NCI-H146 treated with DMSO at 0.1 percent for 48 hours (cell line): ENCODE measurements around the gene ANTXR1.

Experiments used
- DNase-seq: peaks from one replicate; lab custom pipeline; 2025; ENCODE audit not compliant: unreplicated experiment; lab: John Stamatoyannopoulos, UW

The ANTXR1 gene

GRCh38 chr2:69177063-69177771 is 164.2 kb downstream of the ANTXR1 start:
- no peak for DNase-seq

- DNase-seq, result peak; percentile 1
Observed at GRCh38 chr2:69177785-69178636, 165.0 kb downstream of the ANTXR1 start.

GRCh38 chr2:69178756-69179155 is 165.8 kb downstream of the ANTXR1 start:
- no peak for DNase-seq

GRCh38 chr2:69180227-69180626 is 167.2 kb downstream of the ANTXR1 start:
- no peak for DNase-seq

GRCh38 chr2:69180974-69181373 is 168.0 kb downstream of the ANTXR1 start:
- DNase-seq, result no peak

GRCh38 chr2:69181806-69182427 is 168.9 kb downstream of the ANTXR1 start:
- no peak for DNase-seq

- no peak for DNase-seq
Observed at GRCh38 chr2:69183659-69184058, 170.7 kb downstream of the ANTXR1 start.

- DNase-seq, result no peak
Observed at GRCh38 chr2:69184224-69184623, 171.2 kb downstream of the ANTXR1 start.

- no peak for DNase-seq
Observed at GRCh38 chr2:69185807-69186206, 172.8 kb downstream of the ANTXR1 start.

GRCh38 chr2:69186614-69187013 is 173.6 kb downstream of the ANTXR1 start:
- no peak for DNase-seq

GRCh38 chr2:69188182-69188900 is 175.4 kb downstream of the ANTXR1 start:
- DNase-seq, result no peak

GRCh38 chr2:69190743-69191404 is 177.9 kb downstream of the ANTXR1 start:
- DNase-seq, result no peak

GRCh38 chr2:69191634-69192033 is 178.7 kb downstream of the ANTXR1 start:
- no peak for DNase-seq

GRCh38 chr2:69192176-69192945 is 179.4 kb downstream of the ANTXR1 start:
- DNase-seq, result no peak

- DNase-seq, result no peak
Observed at GRCh38 chr2:69195706-69196105, 182.7 kb downstream of the ANTXR1 start.

- no peak for DNase-seq
Observed at GRCh38 chr2:69196327-69197117, 183.5 kb downstream of the ANTXR1 start.

GRCh38 chr2:69200107-69200520 is 187.1 kb downstream of the ANTXR1 start:
- no peak for DNase-seq

- DNase-seq, result no peak
Observed at GRCh38 chr2:69201259-69201658, 188.3 kb downstream of the ANTXR1 start.

GRCh38 chr2:69202327-69202726 is 189.3 kb downstream of the ANTXR1 start:
- DNase-seq, result no peak
